AG09309 (cell line): Measurements from ENCODE around the gene PRKAG3.

Experiments used
- DNase-seq: peaks from one replicate; pipeline ENCODE4 v3.0.0-alpha.2; 2010; ENCODE audit warnings: low read depth
- H3K4me3 ChIP-seq: 2 replicates; pipeline ENCODE4 v1.5.1; 2011; ENCODE audit warnings: mild to moderate bottlenecking, low read depth, low read length, moderate library complexity; ENCODE audit not compliant: control insufficient read depth
- CTCF ChIP-seq: IDR thresholded peaks from 2 replicates; pipeline ENCODE4 v1.5.1; 2011; ENCODE audit warnings: mild to moderate bottlenecking, low read depth, low read length, inconsistent platforms; ENCODE audit not compliant: insufficient read depth, control insufficient read depth; ENCODE audit errors: missing control alignments

Gene PRKAG3

GRCh38 chr2:218877891-218878290 is 46.3 kb upstream of the PRKAG3 start:
- H3K4me3 ChIP-seq = no peak overlapping the region
- no peak for DNase-seq
- TF ChIP-seq CTCF = no peak

DNA sequence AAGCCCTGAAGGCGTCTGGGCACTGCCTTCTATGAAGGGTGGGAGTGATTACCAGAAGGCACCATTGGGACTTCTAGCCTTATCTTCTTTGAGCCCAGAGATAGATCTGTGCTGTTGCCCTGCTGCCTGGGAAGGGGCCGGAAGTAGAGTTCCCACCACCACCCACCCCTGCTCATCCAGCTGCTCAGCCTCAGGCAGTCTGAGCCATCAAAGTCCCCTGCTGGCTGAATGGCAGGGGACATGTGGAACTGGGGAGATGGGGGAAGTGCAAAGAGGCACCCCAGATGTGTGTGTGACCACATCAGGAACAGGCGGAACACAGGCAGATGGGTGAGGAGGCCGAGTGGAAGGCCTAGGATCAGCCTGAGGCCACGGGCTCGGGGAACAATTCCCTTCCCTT is 45.7 kb upstream of the PRKAG3 start:
- DNase-seq = no peak
- no peak overlapping the region for H3K4me3 ChIP-seq
- TF ChIP-seq CTCF = no peak

DNA sequence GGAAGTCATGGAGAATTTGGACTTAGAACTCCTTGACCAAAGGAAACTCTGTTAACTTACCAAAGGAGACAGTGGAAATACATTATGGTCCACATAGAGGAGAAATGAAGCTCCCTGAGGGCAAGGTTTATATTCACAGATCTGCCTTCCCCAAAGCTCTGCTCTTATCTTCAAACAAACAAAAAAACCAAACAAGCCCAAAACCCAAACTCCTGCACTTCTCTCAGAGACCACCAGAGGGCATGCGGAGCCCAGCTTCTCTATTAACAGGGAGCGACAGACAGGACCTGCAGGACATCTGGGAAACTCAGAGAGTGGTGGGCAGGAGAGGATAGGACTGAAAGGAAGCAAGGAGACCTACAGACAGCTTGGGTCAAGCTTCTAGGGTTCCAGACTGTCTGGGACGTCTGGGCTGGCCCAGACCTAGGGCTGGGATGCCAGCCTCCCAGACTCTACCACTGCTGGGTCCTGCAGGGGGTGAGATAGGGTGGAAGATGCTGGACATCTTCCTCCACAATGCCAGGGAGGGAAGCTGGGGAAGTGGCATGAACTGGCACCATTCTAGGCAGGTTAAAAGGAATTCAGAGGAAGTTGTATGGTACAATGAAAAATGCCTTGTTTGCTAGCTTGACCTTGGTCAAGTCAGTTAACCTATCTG is 45.1 kb upstream of the PRKAG3 start:
- peak; percentile 96 for TF ChIP-seq CTCF
- DNase-seq = no peak
- H3K4me3 ChIP-seq = no peak overlapping the region

GRCh38 chr2:218875692-218876246 is 44.2 kb upstream of the PRKAG3 start:
- no peak overlapping the region for H3K4me3 ChIP-seq
- DNase-seq = no peak
- TF ChIP-seq CTCF = no peak

- no peak for TF ChIP-seq CTCF
- no peak overlapping the region for H3K4me3 ChIP-seq
- DNase-seq = no peak
Observed at GRCh38 chr2:218873359-218874194, 42.0 kb upstream of the PRKAG3 start.

GRCh38 chr2:218872645-218873358 is 41.2 kb upstream of the PRKAG3 start:
- no peak for TF ChIP-seq CTCF
- no peak overlapping the region for H3K4me3 ChIP-seq
- no peak for DNase-seq
